HL-60 (cell line): Measurements from ENCODE around the gene MORN2.

ENCODE experiments used
- DNase-seq, 2 experiments: peaks; one replicate each; pipeline ENCODE4 v3.0.0-alpha.2; 2010 to 2020; ENCODE audit warnings: low read depth in 1 of 2, low spot score in 1 of 2
- H3K27ac ChIP-seq: fragments of 250-450 bp; sonication (Bioruptor Pico); replicated peaks from 2 replicates; pipeline ENCODE4 v1.5.1; 2020; ENCODE audit warnings: mild to moderate bottlenecking, moderate library complexity
- H3K27me3 ChIP-seq: fragments of 250-450 bp; sonication (Bioruptor Pico); 2 replicates; pipeline ENCODE4 v1.5.1; 2021; ENCODE audit warnings: mild to moderate bottlenecking, moderate library complexity; ENCODE audit not compliant: insufficient read depth, poor library complexity, severe bottlenecking
- H3K4me3 ChIP-seq: replicated peaks from 2 replicates; pipeline ENCODE4 v1.5.1; 2011; ENCODE audit warnings: mild to moderate bottlenecking, control low read depth, low read length; ENCODE audit not compliant: insufficient read depth
- GABPA ChIP-seq: IDR thresholded peaks from 2 replicates; pipeline ENCODE4 v1.6.1; 2012; ENCODE audit warnings: low read depth
- POLR2AphosphoS5 ChIP-seq: IDR thresholded peaks from 2 replicates; pipeline ENCODE4 v1.6.1; 2012; ENCODE audit warnings: low read depth
- REST ChIP-seq: IDR thresholded peaks from 2 replicates; pipeline ENCODE4 v1.6.1; 2012; ENCODE audit warnings: low read depth; ENCODE audit not compliant: insufficient replicate concordance
- SPI1 ChIP-seq: IDR thresholded peaks from 2 replicates; pipeline ENCODE4 v1.6.1; 2012; ENCODE audit warnings: low read depth, mild to moderate bottlenecking, borderline replicate concordance
- TF ChIP-seq, protein P1 (sequence below): IDR thresholded peaks from one replicate; pipeline ENCODE4 v1.5.1; 2011; ENCODE audit warnings: low read length, control low read depth, inconsistent platforms; ENCODE audit not compliant: insufficient read depth

MORN2 gene

GRCh38 chr2:38907743-38908562 is 32.2 kb downstream of the MORN2 start:
- DNase-seq = no peak
- Histone ChIP-seq H3K27me3 (no peaks in the 10 kb centered on the region), H3K27ac (no peak overlapping the region), H3K4me3 (no peak overlapping the region)
- TF ChIP-seq, protein P1, sequence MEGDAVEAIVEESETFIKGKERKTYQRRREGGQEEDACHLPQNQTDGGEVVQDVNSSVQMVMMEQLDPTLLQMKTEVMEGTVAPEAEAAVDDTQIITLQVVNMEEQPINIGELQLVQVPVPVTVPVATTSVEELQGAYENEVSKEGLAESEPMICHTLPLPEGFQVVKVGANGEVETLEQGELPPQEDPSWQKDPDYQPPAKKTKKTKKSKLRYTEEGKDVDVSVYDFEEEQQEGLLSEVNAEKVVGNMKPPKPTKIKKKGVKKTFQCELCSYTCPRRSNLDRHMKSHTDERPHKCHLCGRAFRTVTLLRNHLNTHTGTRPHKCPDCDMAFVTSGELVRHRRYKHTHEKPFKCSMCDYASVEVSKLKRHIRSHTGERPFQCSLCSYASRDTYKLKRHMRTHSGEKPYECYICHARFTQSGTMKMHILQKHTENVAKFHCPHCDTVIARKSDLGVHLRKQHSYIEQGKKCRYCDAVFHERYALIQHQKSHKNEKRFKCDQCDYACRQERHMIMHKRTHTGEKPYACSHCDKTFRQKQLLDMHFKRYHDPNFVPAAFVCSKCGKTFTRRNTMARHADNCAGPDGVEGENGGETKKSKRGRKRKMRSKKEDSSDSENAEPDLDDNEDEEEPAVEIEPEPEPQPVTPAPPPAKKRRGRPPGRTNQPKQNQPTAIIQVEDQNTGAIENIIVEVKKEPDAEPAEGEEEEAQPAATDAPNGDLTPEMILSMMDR = no peak
- TF ChIP-seq GABPA = no peak
- no peak for TF ChIP-seq POLR2AphosphoS5
- no peak for TF ChIP-seq SPI1
- TF ChIP-seq REST = no peak

DNA sequence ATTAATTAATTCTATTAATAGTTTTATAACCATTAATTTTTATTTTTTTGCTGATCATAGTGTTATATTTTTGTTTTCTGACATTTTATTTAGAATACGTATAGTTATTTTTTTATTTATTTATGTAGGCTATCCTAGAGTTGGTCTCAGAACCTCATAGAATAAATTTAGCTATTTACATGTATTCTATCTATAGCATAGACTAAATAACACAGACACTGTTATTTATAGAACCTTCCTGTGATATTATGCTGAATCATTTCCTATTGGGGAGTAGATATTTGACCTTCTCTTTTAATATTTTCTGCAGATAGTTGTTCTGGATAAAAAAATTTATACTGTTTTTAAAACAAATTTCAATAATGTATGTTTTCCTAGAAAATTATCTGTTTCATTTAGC is 34.1 kb downstream of the MORN2 start:
- no peak for DNase-seq
- no peak for TF ChIP-seq SPI1
- no peak for TF ChIP-seq POLR2AphosphoS5
- TF ChIP-seq GABPA = no peak
- TF ChIP-seq REST = no peak
- TF ChIP-seq, protein P1 = no peak
- Histone ChIP-seq H3K27me3 (no peaks in the 10 kb centered on the region), H3K4me3 (no peak overlapping the region), H3K27ac (no peak overlapping the region)

DNA sequence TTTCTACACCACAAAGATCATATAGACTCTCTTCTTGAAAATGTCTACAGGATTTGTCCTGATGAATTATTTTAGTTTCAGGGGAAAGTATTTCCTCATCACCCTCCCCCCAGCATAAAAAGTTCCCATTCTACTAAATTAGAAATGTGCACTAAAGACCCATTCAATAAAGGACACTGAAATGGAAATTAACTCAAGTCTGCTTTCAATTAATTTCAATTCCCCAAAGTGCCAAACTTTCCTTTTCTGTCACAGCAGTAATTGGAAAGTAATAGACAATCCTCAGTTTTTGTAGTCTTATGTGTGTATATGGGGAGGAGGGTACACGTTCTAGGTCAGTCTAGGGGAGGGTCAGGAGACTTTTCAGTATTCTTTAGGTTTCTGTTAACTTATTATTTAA is 35.4 kb downstream of the MORN2 start:
- H3K27ac ChIP-seq = no peak overlapping the region
- TF ChIP-seq POLR2AphosphoS5 = no peak
- TF ChIP-seq, protein P1 = no peak
- no peak for TF ChIP-seq GABPA
- TF ChIP-seq REST = no peak
- no peak for TF ChIP-seq SPI1
- no peaks in the 10 kb centered on the region for H3K27me3 ChIP-seq
- no peak for DNase-seq
- H3K4me3 ChIP-seq = no peak overlapping the region
